CD4-positive, alpha-beta T cell treated with Interleukin-15 for 1 hour (primary cell): ENCODE measurements around the gene RAMAC.
"Not testable (repeated sequence)": the region's sequence is repeated elsewhere in the genome, so short reads cannot be mapped to it uniquely, and the experiment has no call there.

Experiments
- DNase-seq: peaks from one replicate; pipeline ENCODE4 v3.0.0-alpha.2; 2020

Gene RAMAC

DNA sequence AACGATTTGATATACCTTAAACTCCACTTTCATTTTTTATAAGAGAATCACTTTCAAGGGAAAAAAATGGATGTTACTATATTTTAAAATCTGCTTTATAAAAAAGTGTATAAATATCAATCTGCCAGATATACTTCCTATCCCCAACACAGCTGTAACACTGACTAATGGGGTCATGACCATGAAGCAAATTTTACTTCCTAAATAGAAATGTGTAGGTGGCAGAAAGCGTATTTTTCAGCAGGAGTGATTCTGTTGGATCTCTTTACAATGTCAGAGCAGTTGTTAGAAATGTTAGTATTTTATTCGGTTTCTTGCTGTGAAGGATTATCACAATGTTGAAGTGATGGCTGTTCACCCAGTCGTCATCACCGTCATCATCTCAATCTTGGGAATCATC is 30.9 kb downstream of the RAMAC start:
- no peak for DNase-seq

DNA sequence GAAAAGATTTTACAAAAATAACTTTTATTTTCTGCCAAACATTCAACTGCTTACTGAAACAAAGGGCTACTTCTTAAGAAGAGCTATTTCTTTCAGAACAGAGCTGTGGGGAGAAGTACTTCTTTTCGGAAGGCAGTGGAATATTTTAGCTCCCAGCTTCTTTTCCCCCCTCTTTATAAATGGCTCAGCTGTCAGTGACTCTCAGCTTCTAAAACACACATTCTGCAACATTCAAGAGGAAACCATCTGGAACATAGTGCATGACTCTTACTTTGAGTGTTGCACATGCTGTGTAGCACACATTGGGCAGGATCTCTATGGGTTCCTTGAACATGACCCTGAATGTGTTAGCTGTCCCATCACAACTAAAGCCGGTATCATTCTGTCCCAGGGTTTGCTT is 32.4 kb downstream of the RAMAC start:
- no peak for DNase-seq

DNA sequence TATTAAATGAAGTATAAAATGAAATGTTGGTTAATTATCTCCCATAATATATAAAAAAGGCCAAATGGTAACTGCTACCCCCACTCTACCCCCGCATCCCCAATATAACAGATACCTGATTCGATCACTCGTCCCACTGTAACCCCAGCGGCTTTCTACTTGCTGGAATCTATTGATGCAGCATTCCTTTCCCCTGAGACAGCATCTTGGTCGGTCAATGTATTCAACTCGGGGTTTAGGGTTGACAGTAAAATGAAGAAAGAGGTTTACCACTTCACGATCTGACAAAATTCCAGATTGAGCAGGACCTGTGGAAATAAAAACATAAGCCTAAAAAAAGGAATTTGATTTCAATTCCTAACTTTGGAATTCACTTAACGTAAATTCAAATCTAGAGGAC is 44.0 kb downstream of the RAMAC start:
- no peak for DNase-seq

DNA sequence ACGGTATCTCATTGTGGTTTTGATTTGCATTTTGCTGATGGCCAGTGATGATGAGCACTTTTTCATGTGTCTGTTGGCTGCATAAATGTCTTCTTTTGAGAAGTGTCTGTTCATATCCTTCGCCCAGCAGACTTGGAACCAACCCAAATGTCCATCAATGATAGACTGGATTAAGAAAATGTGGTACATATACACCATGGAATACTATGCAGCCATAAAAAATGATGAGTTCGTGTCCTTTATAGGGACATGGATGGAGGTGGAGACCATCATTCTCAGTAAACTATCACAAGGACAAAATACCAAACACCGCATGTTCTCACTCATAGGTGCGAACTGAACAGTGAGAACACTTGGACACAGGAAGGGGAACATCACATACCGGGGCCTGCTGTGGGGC is 45.2 kb downstream of the RAMAC start:
- not testable (repeated sequence) for DNase-seq

DNA sequence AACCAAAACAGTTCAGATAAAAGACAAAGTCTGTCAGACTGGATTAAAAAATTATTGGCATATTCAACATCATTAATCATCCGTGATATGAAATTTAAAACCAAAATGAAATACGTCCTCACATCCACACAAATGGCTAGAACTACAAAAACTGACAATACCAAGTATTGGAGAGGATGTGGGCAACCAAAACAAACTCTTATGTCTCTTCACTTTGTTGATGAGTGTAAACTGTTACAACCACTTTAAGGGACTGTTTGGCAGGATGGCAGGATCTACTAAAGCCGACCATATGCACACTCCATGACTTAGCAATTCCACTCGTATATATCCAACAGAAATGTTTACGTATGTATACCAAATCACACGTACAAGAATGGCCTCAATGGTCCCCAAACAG is 50.2 kb downstream of the RAMAC start:
- DNase-seq: no peak

DNA sequence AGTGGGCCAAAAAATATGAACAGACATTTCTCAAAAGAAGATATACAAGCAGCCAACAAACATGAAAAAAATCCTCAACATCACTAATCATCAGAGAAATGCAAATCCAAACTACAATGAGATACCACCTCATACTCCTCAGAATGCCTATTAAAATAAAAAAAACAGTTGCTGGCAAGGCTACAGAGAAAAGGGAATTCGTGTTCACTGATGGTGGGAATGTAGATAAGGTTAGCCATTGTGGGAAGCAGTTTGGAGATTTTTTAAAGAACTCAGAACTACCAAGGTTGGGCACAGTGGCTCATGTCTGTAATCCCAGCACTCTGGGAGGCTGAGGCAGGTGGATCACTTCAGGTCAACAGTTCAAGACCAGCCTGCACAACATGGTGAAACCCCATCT is 53.2 kb downstream of the RAMAC start:
- DNase-seq: no peak
